GM12872 (cell line): ENCODE measurements around the gene SLX4IP.
A peak's percentile ranks its signal among the peaks of the same experiment; 100 is the strongest.

Experiments
- TF ChIP-seq, protein P1 (sequence below): IDR thresholded peaks from 3 replicates; pipeline ENCODE4 v1.5.1; 2011; ENCODE audit warnings: low read depth, mild to moderate bottlenecking, low read length, moderate library complexity; ENCODE audit not compliant: insufficient read depth

Gene SLX4IP

DNA sequence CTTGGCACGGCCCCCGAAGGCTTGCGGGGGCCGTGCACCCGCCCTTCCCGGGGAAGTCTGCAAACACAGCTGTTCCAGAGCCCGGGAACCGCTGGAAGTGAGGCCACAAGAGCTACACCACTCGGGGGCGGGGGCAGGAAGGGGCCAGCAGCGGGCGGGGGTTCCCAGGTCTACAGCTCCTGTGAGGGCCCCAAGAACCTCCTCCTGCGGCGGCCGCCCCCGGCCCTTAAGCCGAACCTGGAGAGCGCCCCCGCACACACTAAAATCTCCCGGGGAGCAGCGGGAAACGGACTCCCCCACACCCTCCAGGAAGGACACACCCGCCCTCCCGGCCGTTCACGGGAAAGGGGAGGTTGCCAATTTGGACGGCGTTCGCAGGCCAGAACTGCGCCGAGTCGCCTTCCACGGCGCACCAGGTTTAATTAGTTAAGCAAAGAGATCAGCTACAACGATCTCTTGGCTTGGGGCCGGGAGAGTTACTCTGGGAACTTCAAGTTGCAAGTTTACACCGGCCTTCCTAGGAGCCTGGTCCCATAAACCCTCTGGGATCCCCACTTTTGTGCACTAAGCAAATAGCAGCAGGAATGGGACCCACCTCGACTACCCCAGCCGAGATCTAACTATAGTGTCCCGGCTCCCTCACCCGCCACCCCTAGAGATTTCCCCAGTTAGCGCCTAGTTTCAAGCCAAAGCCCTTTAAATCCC is 237.0 kb downstream of the SLX4IP start:
- TF ChIP-seq, protein P1, sequence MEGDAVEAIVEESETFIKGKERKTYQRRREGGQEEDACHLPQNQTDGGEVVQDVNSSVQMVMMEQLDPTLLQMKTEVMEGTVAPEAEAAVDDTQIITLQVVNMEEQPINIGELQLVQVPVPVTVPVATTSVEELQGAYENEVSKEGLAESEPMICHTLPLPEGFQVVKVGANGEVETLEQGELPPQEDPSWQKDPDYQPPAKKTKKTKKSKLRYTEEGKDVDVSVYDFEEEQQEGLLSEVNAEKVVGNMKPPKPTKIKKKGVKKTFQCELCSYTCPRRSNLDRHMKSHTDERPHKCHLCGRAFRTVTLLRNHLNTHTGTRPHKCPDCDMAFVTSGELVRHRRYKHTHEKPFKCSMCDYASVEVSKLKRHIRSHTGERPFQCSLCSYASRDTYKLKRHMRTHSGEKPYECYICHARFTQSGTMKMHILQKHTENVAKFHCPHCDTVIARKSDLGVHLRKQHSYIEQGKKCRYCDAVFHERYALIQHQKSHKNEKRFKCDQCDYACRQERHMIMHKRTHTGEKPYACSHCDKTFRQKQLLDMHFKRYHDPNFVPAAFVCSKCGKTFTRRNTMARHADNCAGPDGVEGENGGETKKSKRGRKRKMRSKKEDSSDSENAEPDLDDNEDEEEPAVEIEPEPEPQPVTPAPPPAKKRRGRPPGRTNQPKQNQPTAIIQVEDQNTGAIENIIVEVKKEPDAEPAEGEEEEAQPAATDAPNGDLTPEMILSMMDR = no peak

DNA sequence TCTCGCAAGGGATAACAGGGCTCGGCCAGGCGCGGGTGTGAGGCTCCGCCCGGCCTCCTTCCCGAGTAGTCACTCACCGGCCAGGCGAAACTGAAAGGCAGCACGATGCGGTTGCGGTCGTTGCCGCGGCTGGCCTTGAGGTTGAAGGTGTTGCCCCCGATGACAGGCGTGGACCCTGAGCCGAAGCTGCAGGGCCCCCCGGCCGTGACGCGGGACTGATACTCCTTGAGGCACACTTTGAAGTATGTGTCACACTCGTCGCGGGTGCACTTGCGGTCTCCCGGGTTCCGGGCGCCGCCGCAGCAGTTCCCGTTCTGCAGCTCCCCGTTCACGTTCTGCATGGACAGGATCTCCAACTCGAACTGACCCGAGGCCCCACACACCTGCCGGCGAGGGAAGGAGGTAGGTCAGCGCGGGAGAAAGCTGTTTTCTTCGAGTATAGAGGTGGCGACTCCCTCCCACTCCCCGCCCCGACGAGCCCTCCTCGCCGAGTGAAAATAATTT is 237.6 kb downstream of the SLX4IP start:
- TF ChIP-seq, protein P1 = no peak

GRCh38 chr20:10673176-10673841 is 238.2 kb downstream of the SLX4IP start:
- TF ChIP-seq, protein P1 = no peak

- TF ChIP-seq, protein P1 = no peak
Observed at GRCh38 chr20:10673842-10674683, 239.0 kb downstream of the SLX4IP start, which contains the start of gene JAG1. JAG1 (minus strand) TSS chr20:10673999; CDS start chr20:10673530, 469 bp downstream.

- TF ChIP-seq, protein P1 = peak; percentile 81
Observed at GRCh38 chr20:10674684-10675449, 239.8 kb downstream of the SLX4IP start.

- TF ChIP-seq, protein P1 = no peak
Observed at GRCh38 chr20:10675450-10675848, 240.3 kb downstream of the SLX4IP start.
